Spinal cord (tissue), 10 donors: Measurements from ENCODE around the gene PACS1. TPM values are rescaled to one million over a fixed set of nuclear protein-coding genes. Genes with fewer than 3 reads are reported as not detected.
A peak's percentile ranks its signal among the peaks of the same experiment; 100 is the strongest.

Experiments used
- DNase-seq, 6 donors: peaks; one replicate each; pipeline versions ENCODE4 v3.0.0 to v3.0.0-alpha.2; 2013 to 2015; ENCODE audit warnings: low spot score in 6 of 6, low read depth in 4 of 6
- H3K27ac ChIP-seq: one replicate; pipeline ENCODE4 v1.5.1; 2013; ENCODE audit warnings: low read depth, low read length, control low read depth
- H3K27me3 ChIP-seq: one replicate; pipeline ENCODE4 v1.6.1; 2013; ENCODE audit warnings: low read length; ENCODE audit not compliant: control insufficient read depth, insufficient read depth
- H3K36me3 ChIP-seq: one replicate; pipeline ENCODE4 v1.6.1; 2013; ENCODE audit warnings: low read length; ENCODE audit not compliant: control insufficient read depth, insufficient read depth
- H3K4me1 ChIP-seq: one replicate; pipeline ENCODE4 v1.6.1; 2013; ENCODE audit warnings: low read length; ENCODE audit not compliant: control insufficient read depth, insufficient read depth
- H3K4me3 ChIP-seq: one replicate; pipeline ENCODE4 v1.5.1; 2013; ENCODE audit warnings: low read depth, low read length, control low read depth
- H3K9me3 ChIP-seq: one replicate; pipeline ENCODE4 v1.6.1; 2013; ENCODE audit warnings: low read length; ENCODE audit not compliant: control insufficient read depth, insufficient read depth
- WGBS: methylation state at CpG from one replicate; pipeline ENCODE4 v1.1.5; 2013; ENCODE audit warnings: missing lambda C conversion rate; ENCODE audit not compliant: insufficient coverage; 5-methylcytosine and 5-hydroxymethylcytosine counted together
- polyA plus RNA-seq, 2 donors: library from polyadenylated mRNA; unstranded; fragments of 120-200 nt; gene quantifications; one replicate each; pipeline ENCODE4 v1.2.1, GENCODE V29; 2013; ENCODE audit not compliant: insufficient read length in 2 of 2
- total RNA-seq, 2 donors: library from RNA; depleted of rRNA in 1 of 2; stranded (reverse); fragments of 120-200 nt in 1 of 2; fragments of >200 nt in 1 of 2; gene quantifications; one replicate each; pipeline versions ENCODE4 v1.2.3 to v1.2.4, GENCODE V29; 2013 to 2014
- donor health status: healthy.

PACS1 gene
- total and polyA plus RNA-seq, 4 donors = 29.9 to 114 (median 72.1) TPM

DNA sequence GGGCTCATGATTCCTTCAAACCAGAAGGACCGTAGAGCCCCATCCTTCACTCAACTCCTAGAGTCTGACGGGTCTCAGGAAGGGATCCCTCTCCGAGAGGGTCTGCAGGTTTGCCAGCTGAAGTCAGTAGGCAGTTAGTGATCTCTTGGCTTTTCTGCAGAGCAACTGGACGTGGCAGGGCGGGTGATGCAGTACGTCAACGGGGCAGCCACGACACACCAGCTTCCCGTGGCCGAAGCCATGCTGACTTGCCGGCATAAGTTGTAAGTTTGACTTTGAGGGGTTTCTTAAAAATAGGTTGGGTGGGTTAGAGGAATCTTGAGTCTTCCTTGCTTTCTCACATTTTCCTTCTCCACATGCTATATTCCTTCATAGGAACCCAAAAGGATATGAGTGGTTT lies 165.1 kb downstream of the PACS1 start:
- Histone ChIP-seq H3K27me3 (no peaks in the 10 kb centered on the region), H3K9me3 (no peaks in the 10 kb centered on the region), H3K4me1 (peaks cover 7% of the 10 kb centered on the region), H3K27ac (no peak overlapping the region), H3K4me3 (no peak overlapping the region), H3K36me3 (peaks cover 97% of the 10 kb centered on the region)
- 100% methylated on average over 7 of the region's 11 CpGs for WGBS
- DNase-seq = no peak

DNA sequence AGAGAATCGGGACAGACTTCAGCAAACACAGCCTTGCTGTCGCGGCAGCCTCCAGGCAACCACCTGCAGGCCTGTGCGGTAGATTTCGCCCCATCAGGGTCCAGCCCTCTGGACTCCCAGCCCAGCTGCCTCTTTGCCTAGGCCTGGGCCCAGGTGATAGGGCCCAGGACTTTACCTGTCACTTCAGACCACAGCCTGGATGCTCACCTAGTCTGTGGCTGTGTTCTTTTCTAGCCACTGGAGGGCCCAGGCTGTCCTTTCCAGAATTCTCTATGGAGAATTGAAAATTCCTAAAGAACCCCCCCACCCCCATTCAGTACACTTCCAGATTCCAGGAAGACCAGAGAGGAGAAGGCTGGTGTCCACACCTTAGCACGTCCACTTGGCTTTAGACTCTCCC lies 167.8 kb downstream of the PACS1 start:
- Histone ChIP-seq H3K27me3 (no peaks in the 10 kb centered on the region), H3K4me3 (no peak overlapping the region), H3K27ac (no peak overlapping the region), H3K36me3 (peaks cover 97% of the 10 kb centered on the region), H3K4me1 (peaks cover 10% of the 10 kb centered on the region), H3K9me3 (no peaks in the 10 kb centered on the region)
- no peak for DNase-seq
- WGBS = 91% methylated on average over 5 of the region's 6 CpGs

DNA sequence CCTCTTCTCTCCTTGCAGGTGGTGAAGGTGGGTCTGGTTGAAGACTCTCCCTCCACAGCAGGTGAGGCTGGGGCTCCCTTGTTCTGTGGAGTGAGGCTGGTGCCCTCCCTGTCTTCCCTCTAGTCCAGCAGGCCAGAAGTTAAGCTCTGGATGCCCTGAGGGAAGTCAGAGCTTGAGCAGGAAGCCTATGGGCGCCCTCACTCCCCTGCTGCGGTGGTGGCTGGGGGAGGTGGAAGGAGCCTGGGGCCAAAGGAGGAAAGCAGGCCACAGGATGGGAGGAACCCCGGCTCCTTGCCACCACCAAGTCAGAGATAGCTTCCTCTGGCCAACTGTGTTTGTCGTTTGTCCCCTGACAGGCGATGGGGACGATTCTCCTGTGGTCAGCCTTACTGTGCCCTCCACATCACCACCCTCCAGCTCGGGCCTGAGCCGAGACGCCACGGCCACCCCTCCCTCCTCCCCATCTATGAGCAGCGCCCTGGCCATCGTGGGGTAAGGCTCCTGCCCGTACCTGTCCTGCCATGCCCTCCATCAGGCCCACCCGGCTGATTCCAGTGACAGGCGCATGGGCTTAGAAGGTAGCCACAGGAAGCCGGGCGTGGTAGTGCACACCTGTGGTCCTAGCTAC lies 168.8 kb downstream of the PACS1 start:
- WGBS = 97% methylated on average over 17 of the region's 17 CpGs
- Histone ChIP-seq H3K36me3 (peaks cover 97% of the 10 kb centered on the region), H3K4me1 (peaks cover 10% of the 10 kb centered on the region), H3K27ac (no peak overlapping the region), H3K27me3 (no peaks in the 10 kb centered on the region), H3K4me3 (no peak overlapping the region), H3K9me3 (no peaks in the 10 kb centered on the region)
- DNase-seq = no peak

GRCh38 chr11:66239511-66239910 lies 169.4 kb downstream of the PACS1 start:
- Histone ChIP-seq H3K4me3 (no peak overlapping the region), H3K27me3 (no peaks in the 10 kb centered on the region), H3K4me1 (peaks cover 10% of the 10 kb centered on the region), H3K27ac (no peak overlapping the region), H3K9me3 (no peaks in the 10 kb centered on the region), H3K36me3 (peaks cover 97% of the 10 kb centered on the region)
- WGBS = 96% methylated on average over 3 of the region's 3 CpGs
- DNase-seq = no peak

DNA sequence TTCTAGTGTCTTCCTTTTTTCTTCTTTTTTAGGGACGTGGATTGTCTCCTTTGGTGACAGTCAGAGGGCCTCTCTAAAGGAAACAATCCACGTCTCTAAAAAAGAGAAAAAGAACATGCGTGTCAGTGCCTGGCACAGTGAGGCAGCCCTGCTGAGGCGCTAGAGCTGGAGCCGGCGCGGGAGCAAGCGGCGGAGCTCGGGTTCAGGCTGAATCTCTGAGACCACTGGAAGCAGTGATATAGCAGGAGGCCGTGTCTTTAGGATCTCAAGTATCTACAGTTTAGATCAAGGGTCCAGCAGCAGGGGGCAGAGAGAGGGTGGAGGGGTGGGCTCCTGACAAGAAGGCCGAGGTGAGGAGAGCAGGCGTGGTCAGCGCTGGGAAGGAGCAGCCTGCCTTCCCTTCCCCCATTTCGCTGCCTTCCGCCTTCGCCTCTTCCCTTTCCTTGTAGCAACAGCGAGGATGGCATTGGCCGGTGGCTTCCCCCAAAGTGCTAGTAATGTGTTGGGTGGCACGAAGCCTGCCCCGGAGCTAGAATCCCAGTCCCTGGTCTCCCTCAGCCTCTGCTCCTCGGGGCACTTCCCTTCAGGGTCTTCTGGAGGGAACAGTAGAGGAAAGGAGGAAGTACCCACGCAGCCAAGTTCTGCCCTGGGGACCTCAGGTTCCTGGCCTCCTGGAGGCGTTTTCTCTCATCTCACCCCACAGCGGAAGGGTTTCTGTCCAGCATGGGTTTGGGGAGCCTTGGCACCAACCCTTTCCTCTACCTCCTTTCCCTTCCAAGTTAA lies 170.1 kb downstream of the PACS1 start:
- Histone ChIP-seq H3K4me1 (peaks cover 10% of the 10 kb centered on the region), H3K4me3 (no peak overlapping the region), H3K36me3 (peaks cover 97% of the 10 kb centered on the region), H3K27ac (no peak overlapping the region), H3K27me3 (no peaks in the 10 kb centered on the region), H3K9me3 (no peaks in the 10 kb centered on the region)
- DNase-seq = no peak
- WGBS = 88% methylated on average over 16 of the region's 25 CpGs

- H3K4me1 ChIP-seq = peaks cover 10% of the 10 kb centered on the region
- no peak overlapping the region for H3K27ac ChIP-seq
- WGBS = 84% methylated on average over 6 of the region's 9 CpGs
- H3K36me3 ChIP-seq = peaks cover 94% of the 10 kb centered on the region
- no peaks in the 10 kb centered on the region for H3K27me3 ChIP-seq
- no peaks in the 10 kb centered on the region for H3K9me3 ChIP-seq
- no peak for DNase-seq
- no peak overlapping the region for H3K4me3 ChIP-seq
Measured at GRCh38 chr11:66240781-66241136, 170.7 kb downstream of the PACS1 start.

GRCh38 chr11:66242095-66242765 lies 172.2 kb downstream of the PACS1 start:
- peak in 1 of 6 donors; percentile 62 for DNase-seq
- Histone ChIP-seq H3K4me1 (peaks cover 10% of the 10 kb centered on the region), H3K27ac (no peak overlapping the region), H3K9me3 (no peaks in the 10 kb centered on the region), H3K36me3 (peaks cover 96% of the 10 kb centered on the region), H3K4me3 (no peak overlapping the region), H3K27me3 (no peaks in the 10 kb centered on the region)
- 66% methylated on average over 14 of the region's 14 CpGs for WGBS

DNA sequence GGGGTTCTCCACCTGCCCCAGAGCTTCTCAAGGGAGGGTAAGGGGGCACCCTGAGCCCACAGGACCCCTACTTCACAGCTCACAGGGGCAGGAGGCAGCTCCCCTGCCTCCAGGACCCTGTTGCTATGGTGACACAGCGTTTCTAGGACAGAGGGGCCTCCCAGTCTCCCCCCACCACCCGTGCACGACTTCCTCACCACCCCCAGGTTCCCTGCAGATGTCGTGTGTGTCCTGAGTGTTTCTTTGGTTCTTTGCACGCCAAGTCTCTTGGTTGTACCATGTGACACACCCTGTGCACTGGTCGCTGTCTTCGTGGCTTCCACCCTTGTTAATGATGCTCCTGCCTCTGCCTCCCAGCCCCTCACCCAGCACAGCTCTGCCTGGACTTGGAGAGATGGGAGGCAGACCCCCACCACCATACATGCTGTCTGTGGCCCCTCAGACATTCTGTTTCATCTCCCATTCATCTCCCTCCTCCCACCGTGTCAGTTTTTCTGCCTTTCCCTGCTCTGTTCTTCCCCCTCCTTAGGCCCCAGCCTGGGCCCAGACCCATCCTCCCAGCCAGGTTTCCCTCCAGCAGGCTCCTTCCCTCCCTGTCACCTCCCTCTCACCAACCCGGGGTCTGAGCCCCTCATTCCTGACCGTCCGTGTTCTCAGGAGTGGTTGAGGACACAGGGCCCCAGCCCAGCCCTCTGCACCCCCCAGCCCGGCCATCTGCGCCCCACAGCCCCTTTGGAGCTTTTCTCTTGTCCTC lies 173.9 kb downstream of the PACS1 start:
- Histone ChIP-seq H3K27me3 (no peaks in the 10 kb centered on the region), H3K9me3 (no peaks in the 10 kb centered on the region), H3K27ac (no peak overlapping the region), H3K4me3 (no peak overlapping the region), H3K36me3 (peaks cover 85% of the 10 kb centered on the region), H3K4me1 (peaks cover 10% of the 10 kb centered on the region)
- 51% methylated on average over 13 of the region's 13 CpGs for WGBS
- DNase-seq = no peak

DNA sequence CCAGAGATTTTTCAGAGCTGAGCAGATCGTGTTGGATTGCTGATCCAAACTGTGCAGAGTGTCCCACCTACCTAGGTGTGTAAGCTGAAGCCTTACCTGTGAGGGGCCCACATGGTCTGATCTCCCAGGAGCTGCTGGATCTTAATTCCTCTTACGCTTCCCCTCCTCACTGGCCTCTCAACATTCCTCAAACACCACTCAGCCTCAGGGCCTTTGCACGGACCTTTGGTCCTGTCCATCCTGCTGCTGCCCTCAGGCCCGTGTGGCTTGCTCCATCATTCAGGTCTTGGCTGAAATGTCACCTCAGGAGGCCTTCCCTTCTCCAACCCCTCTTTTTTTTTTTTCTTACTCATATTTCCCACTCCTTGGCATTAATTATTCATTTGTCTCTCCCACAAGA lies 177.2 kb downstream of the PACS1 start:
- Histone ChIP-seq H3K36me3 (peaks cover 73% of the 10 kb centered on the region), H3K4me3 (no peak overlapping the region), H3K4me1 (peaks cover 6% of the 10 kb centered on the region), H3K27ac (no peak overlapping the region), H3K9me3 (no peaks in the 10 kb centered on the region), H3K27me3 (no peaks in the 10 kb centered on the region)
- WGBS = 84% methylated on average over 4 of the region's 4 CpGs
- no peak for DNase-seq
